ENCODE results near the gene AP4B1. TPM values are rescaled to one million over a fixed set of nuclear protein-coding genes. Genes with fewer than 3 reads are reported as not detected.

AP4B1 gene
- total and polyA plus RNA-seq, 2 donors (not counting 1 experiment from before 2014, with no cell fraction given) = 52.2 to 55.2 TPM

DNA sequence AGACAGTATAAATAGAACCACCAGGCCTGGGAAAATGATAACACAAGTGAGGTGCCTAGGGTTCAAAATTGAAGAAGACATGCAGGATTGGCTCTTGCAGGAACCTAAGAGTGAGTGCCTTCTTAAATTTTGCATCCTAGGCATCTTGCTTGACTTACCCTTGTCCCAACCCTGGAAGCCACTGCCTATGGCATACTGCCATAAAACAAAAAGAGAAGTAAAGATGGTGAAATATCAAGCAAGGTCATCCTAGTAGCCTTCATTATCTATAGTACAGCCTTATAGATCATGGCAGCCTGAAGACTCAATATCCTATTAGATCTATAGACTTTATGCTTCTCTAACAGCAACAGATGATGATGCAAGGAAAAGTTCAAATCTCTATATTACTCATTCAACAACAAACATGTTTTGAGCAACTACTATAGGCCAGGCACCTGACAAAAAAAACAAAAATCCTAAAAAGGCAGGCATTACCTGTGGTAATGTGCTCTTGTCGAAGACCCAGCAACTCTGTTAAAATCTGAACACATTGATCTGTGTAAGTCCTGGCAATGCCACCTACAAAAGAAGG lies 6.3 kb downstream of the AP4B1 start:
- ChIA-PET CTCF (interaction anchor here (3.0 kb wide), 1 partner anchor 63 kb away, joined by 10 read pairs; no protein-coding TSS in a partner anchor), POLR2A (no interaction called here)
- Histone ChIP-seq H3K79me2 (ENCODE audit: control insufficient read depth, insufficient read depth, low read length) (peaks cover 20% of the 10 kb centered on the region), H4K20me1 (ENCODE audit: control insufficient read depth, insufficient read depth, low read length, poor library complexity, severe bottlenecking) (no peaks in the 10 kb centered on the region), H3K4me3 (ENCODE audit: control extremely low read depth in 1 of 5, extremely low read depth in 1 of 5, insufficient read depth in 1 of 5, low read depth in 2 of 5, low read length in 4 of 5) (no peak overlapping the region), H3K9me3 (ENCODE audit: control extremely low read depth in 1 of 3, control insufficient read depth in 2 of 3, insufficient read depth in 1 of 3, low read length in 2 of 3) (no peaks in the 10 kb centered on the region), H3K27ac (ENCODE audit: low read length in 2 of 2) (no peak overlapping the region), H3K9ac (ENCODE audit: low read length) (no peak overlapping the region), H3K36me3 (replicated peaks in 1 of 2; ENCODE audit: control extremely low read depth in 1 of 2, control insufficient read depth in 1 of 2, extremely low read depth in 1 of 2, insufficient read depth in 2 of 2, low read length in 1 of 2) (peaks cover 3 to 71% of the 10 kb centered on the region in 2 experiments), H3K27me3 (replicated peaks in 1 of 4; ENCODE audit: control extremely low read depth in 1 of 4, control insufficient read depth in 3 of 4, insufficient read depth in 4 of 4, low read length in 3 of 4) (no peaks in the 10 kb centered on the region), H3K4me2 (replicated peaks; ENCODE audit: low read depth, low read length, poor library complexity, severe bottlenecking) (no peak overlapping the region), H2AFZ (ENCODE audit: insufficient read depth, low read depth, low read length, poor library complexity, severe bottlenecking) (no peak overlapping the region), H3K4me1 (ENCODE audit: control insufficient read depth in 2 of 2, insufficient read depth in 2 of 2, low read length in 2 of 2) (peaks cover 16 to 18% of the 10 kb centered on the region in 2 donors)
- intact Hi-C loops (cut with micrococcal nuclease) = no loop called here
- DNase-seq (no peak), ATAC-seq (ENCODE audit: low read depth) (no peak)
- no peak overlapping the region for H3K27ac Mint-ChIP-seq
- H3K4me3 Mint-ChIP-seq = no peak overlapping the region
- H3K9me3 Mint-ChIP-seq (ENCODE audit: insufficient read depth) = no peaks in the 10 kb centered on the region
- peaks cover 25% of the 10 kb centered on the region for H3K4me1 Mint-ChIP-seq
- H3K27me3 Mint-ChIP-seq = no peaks in the 10 kb centered on the region
- WGBS (ENCODE audit: insufficient coverage) = no CpG with 5 or more reads among the region's 1 CpG
- TF ChIP-seq, protein P1, sequence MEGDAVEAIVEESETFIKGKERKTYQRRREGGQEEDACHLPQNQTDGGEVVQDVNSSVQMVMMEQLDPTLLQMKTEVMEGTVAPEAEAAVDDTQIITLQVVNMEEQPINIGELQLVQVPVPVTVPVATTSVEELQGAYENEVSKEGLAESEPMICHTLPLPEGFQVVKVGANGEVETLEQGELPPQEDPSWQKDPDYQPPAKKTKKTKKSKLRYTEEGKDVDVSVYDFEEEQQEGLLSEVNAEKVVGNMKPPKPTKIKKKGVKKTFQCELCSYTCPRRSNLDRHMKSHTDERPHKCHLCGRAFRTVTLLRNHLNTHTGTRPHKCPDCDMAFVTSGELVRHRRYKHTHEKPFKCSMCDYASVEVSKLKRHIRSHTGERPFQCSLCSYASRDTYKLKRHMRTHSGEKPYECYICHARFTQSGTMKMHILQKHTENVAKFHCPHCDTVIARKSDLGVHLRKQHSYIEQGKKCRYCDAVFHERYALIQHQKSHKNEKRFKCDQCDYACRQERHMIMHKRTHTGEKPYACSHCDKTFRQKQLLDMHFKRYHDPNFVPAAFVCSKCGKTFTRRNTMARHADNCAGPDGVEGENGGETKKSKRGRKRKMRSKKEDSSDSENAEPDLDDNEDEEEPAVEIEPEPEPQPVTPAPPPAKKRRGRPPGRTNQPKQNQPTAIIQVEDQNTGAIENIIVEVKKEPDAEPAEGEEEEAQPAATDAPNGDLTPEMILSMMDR (IDR thresholded peaks at IDR 0.05) = no peak
- no peak for TF ChIP-seq EZH2 (IDR thresholded peaks at IDR 0.05; ENCODE audit: borderline replicate concordance, insufficient read depth, low read depth, low read length, poor library complexity, severe bottlenecking)

- TF ChIP-seq EZH2 (IDR thresholded peaks at IDR 0.05; ENCODE audit: borderline replicate concordance, insufficient read depth, low read depth, low read length, poor library complexity, severe bottlenecking) = no peak
- TF ChIP-seq, protein P1 (IDR thresholded peaks at IDR 0.05) = no peak
- Histone ChIP-seq H3K36me3 (replicated peaks in 1 of 2; ENCODE audit: control extremely low read depth in 1 of 2, control insufficient read depth in 1 of 2, extremely low read depth in 1 of 2, insufficient read depth in 2 of 2, low read length in 1 of 2) (peaks cover 1 to 53% of the 10 kb centered on the region in 2 experiments), H3K9ac (ENCODE audit: low read length) (no peak overlapping the region), H3K27ac (ENCODE audit: low read length in 2 of 2) (no peak overlapping the region), H3K27me3 (replicated peaks in 1 of 4; ENCODE audit: control extremely low read depth in 1 of 4, control insufficient read depth in 3 of 4, insufficient read depth in 4 of 4, low read length in 3 of 4) (no peaks in the 10 kb centered on the region), H3K4me1 (ENCODE audit: control insufficient read depth in 2 of 2, insufficient read depth in 2 of 2, low read length in 2 of 2) (no peaks in the 10 kb centered on the region), H3K4me3 (ENCODE audit: control extremely low read depth in 1 of 5, extremely low read depth in 1 of 5, insufficient read depth in 1 of 5, low read depth in 2 of 5, low read length in 4 of 5) (no peak overlapping the region), H2AFZ (ENCODE audit: insufficient read depth, low read depth, low read length, poor library complexity, severe bottlenecking) (no peak overlapping the region), H3K9me3 (ENCODE audit: control extremely low read depth in 1 of 3, control insufficient read depth in 2 of 3, insufficient read depth in 1 of 3, low read length in 2 of 3) (no peaks in the 10 kb centered on the region), H4K20me1 (ENCODE audit: control insufficient read depth, insufficient read depth, low read length, poor library complexity, severe bottlenecking) (no peaks in the 10 kb centered on the region), H3K79me2 (ENCODE audit: control insufficient read depth, insufficient read depth, low read length) (peaks cover 3% of the 10 kb centered on the region), H3K4me2 (replicated peaks; ENCODE audit: low read depth, low read length, poor library complexity, severe bottlenecking) (no peak overlapping the region)
- intact Hi-C loops (cut with micrococcal nuclease) = no loop called here
- no peaks in the 10 kb centered on the region for H3K9me3 Mint-ChIP-seq (ENCODE audit: insufficient read depth)
- DNase-seq (no peak), ATAC-seq (ENCODE audit: low read depth) (no peak)
- H3K4me1 Mint-ChIP-seq = peaks cover 4% of the 10 kb centered on the region
- ChIA-PET POLR2A (no interaction called here), CTCF (interaction anchor here (1.0 kb wide), 1 partner anchor 60 kb away, joined by 8 read pairs; no protein-coding TSS in a partner anchor)
- no peak overlapping the region for H3K4me3 Mint-ChIP-seq
- no peak overlapping the region for H3K27ac Mint-ChIP-seq
- WGBS (ENCODE audit: insufficient coverage) = 100% methylated on average over 2 of the region's 8 CpGs
- no peaks in the 10 kb centered on the region for H3K27me3 Mint-ChIP-seq
These were observed 8.6 kb downstream of the AP4B1 start for GRCh38 chr1:113895961-113896360.
